ENCODE data around the gene LRRN1.

GRCh38 chr3:3782457-3782856, 16.8 kb upstream of the LRRN1 start:
- no peak for TF ChIP-seq EZH2 (IDR thresholded peaks at IDR 0.05; ENCODE audit: borderline replicate concordance, low read length)
- TF ChIP-seq, protein P1, sequence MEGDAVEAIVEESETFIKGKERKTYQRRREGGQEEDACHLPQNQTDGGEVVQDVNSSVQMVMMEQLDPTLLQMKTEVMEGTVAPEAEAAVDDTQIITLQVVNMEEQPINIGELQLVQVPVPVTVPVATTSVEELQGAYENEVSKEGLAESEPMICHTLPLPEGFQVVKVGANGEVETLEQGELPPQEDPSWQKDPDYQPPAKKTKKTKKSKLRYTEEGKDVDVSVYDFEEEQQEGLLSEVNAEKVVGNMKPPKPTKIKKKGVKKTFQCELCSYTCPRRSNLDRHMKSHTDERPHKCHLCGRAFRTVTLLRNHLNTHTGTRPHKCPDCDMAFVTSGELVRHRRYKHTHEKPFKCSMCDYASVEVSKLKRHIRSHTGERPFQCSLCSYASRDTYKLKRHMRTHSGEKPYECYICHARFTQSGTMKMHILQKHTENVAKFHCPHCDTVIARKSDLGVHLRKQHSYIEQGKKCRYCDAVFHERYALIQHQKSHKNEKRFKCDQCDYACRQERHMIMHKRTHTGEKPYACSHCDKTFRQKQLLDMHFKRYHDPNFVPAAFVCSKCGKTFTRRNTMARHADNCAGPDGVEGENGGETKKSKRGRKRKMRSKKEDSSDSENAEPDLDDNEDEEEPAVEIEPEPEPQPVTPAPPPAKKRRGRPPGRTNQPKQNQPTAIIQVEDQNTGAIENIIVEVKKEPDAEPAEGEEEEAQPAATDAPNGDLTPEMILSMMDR (conservative IDR thresholded peaks at IDR 0.05 in 1 of 2, IDR thresholded peaks at IDR 0.05 in 1 of 2; ENCODE audit: extremely low read depth in 1 of 2, insufficient read depth in 1 of 2, low read depth in 1 of 2, low read length in 2 of 2) = no peak
